ENCODE measurements around the gene EFNA5.

DNA sequence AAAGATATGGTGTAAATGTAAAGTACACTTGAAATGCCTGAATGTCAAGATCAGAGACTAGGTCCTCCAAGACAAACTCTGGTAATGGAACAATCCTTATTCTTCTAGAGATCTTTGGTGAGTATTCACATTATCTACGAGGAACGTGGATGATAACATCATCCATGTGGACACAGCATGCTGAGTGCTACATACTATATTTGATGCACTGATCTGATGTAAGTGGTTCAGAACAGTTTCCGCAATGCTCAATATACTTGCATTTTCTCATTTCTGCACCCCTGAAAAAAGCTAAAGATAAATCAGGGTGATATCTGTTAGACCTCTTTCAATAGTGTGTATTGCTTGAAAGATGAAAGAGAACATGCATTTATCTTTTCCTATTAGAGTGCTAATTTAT, 226.8 kb downstream of the EFNA5 start:
- TF ChIP-seq EZH2 (IDR thresholded peaks at IDR 0.05; ENCODE audit: insufficient read depth, poor library complexity, severe bottlenecking): no peak
- no peak for TF ChIP-seq EZH2phosphoT487 (IDR thresholded peaks at IDR 0.05; ENCODE audit: insufficient read depth, low read depth)
